Testis (tissue), 3 donors: ENCODE measurements around the gene MACROD1. TPM values are rescaled to one million over a fixed set of nuclear protein-coding genes. Genes with fewer than 3 reads are reported as not detected.

Source experiments
- DNase-seq: peaks from one replicate; pipeline ENCODE4 v3.0.0-alpha.2; 2019
- H3K27ac ChIP-seq, 2 donors: fragments of 200-600 bp; sonication (generic); one replicate each; pipeline ENCODE4 v1.5.1; 2019
- H3K27me3 ChIP-seq: fragments of 200-600 bp; sonication (generic); one replicate; pipeline ENCODE4 v1.5.1; 2019
- H3K36me3 ChIP-seq: fragments of 200-600 bp; sonication (generic); one replicate; pipeline ENCODE4 v1.5.1; 2017; ENCODE audit warnings: low read depth; ENCODE audit errors: missing control alignments
- H3K4me1 ChIP-seq: fragments of 200-600 bp; sonication (generic); one replicate; pipeline ENCODE4 v1.5.1; 2019
- H3K4me3 ChIP-seq, 2 donors: fragments of 200-600 bp; sonication (generic); one replicate each; pipeline ENCODE4 v1.5.1; 2017 to 2019
- H3K9me3 ChIP-seq: fragments of 200-600 bp; sonication (generic); one replicate; pipeline ENCODE4 v1.5.1; 2017
- POLR2A ChIP-seq: fragments of 450-650 bp; IDR thresholded peaks from one replicate; pipeline ENCODE4 v1.6.1; 2017; ENCODE audit warnings: antibody characterized with exemption, mild to moderate bottlenecking, moderate library complexity
- WGBS, 2 donors: methylation state at CpG; one replicate each; pipeline ENCODE4 v1.1.5; 2018; 5-methylcytosine and 5-hydroxymethylcytosine counted together
- intact Hi-C: fragments of 100-400 bp; cut with DNase I; formaldehyde crosslinking; loops from one replicate; pipeline ENCODE4 v1.15.1; 2023; ENCODE audit warnings: low total_unique reads
- polyA plus RNA-seq: library from polyadenylated mRNA; stranded (reverse); fragments of 350-450 nt; fragmentation: Illumina TruSeq; extraction: RNeasy Lipid Tissue Mini Kit (QIAGEN cat#74804); gene quantifications from one replicate; pipeline ENCODE4 v1.2.3, GENCODE V29; 2014; ENCODE audit warnings: low read depth, low replicate concordance; ENCODE audit not compliant: insufficient read depth
- total RNA-seq, 2 donors: library from RNA; depleted of rRNA; stranded (reverse); fragments of >200 nt; gene quantifications; one replicate each; pipeline ENCODE4 v1.2.3, GENCODE V29; 2016
- TF ChIP-seq, protein P1 (sequence below), 3 experiments: fragments of 450-650 bp in 2 of 3; fragments of 200-600 bp in 1 of 3; sonication (generic) in 1 of 3; IDR thresholded peaks; one replicate each; pipeline ENCODE4 v1.5.1; 2016 to 2019; ENCODE audit warnings: antibody characterized with exemption in 3 of 3, mild to moderate bottlenecking in 2 of 3, moderate library complexity in 1 of 3

MACROD1 gene
- total and polyA plus RNA-seq, 3 donors from 2014 or later, result 13.3 to 15.3 (median 14.1) TPM

DNA sequence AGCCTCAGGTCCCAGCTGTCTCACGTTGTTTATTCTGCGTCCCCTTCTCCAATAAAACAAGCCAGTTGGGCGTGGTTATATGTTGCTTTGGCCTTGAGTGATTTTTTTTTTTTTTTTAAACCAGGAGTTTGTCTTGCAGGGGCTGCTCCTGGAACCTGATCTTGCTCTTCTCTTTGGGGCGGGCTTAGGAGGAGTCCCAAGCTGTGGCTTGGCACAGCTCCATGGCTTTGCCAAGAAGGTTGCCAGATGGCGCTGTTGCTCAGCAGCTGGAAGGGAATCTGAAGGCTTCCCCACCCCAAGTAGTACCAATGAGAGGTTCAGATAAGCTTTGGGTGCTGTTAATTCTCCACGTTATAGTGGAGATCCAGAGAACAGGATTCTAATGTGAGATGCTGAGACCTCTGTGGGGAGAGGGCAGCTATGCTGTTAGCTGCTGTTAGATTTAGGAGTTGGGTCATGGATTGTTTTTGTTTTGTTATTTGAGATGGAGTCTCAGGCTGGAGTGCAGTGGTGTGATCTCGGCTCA, 38.6 kb upstream of the MACROD1 start:
- H3K27ac ChIP-seq, result peak overlapping the region in 1 of 2 donors; percentile 3
- intact Hi-C loops, result loop anchor here (10.0 kb wide), 1 partner anchor 90 kb away; the partner anchor contains the start of gene KCNK4
- no peak for TF ChIP-seq POLR2A
- TF ChIP-seq, protein P1, sequence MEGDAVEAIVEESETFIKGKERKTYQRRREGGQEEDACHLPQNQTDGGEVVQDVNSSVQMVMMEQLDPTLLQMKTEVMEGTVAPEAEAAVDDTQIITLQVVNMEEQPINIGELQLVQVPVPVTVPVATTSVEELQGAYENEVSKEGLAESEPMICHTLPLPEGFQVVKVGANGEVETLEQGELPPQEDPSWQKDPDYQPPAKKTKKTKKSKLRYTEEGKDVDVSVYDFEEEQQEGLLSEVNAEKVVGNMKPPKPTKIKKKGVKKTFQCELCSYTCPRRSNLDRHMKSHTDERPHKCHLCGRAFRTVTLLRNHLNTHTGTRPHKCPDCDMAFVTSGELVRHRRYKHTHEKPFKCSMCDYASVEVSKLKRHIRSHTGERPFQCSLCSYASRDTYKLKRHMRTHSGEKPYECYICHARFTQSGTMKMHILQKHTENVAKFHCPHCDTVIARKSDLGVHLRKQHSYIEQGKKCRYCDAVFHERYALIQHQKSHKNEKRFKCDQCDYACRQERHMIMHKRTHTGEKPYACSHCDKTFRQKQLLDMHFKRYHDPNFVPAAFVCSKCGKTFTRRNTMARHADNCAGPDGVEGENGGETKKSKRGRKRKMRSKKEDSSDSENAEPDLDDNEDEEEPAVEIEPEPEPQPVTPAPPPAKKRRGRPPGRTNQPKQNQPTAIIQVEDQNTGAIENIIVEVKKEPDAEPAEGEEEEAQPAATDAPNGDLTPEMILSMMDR (IDR thresholded peaks at IDR 0.05), result peak; percentile 47 to 64 (median 61)

DNA sequence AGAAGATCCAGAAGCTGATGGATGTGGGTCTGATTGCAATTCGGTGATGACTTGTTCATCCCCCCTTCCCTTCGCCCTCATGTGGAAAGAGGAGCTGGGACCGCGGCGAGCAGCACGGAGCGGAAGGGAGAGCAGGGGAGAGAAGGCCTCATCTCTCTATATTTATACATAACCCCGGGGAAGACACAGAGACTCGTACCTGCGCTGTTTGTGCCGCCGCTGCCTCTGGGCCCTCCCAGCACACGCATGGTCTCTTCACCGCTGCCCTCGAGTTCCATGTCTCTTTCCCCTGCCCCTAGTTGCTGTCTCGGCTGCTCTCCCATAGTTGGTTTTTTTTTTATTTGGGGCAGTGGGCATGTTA, 38.1 kb upstream of the MACROD1 start:
- Histone ChIP-seq H3K9me3 (no peaks in the 10 kb centered on the region), H3K27ac (peak overlapping the region in 1 of 2 donors; percentile 3), H3K4me3 (no peak overlapping the region), H3K4me1 (peaks cover 9% of the 10 kb centered on the region), H3K36me3 (no peaks in the 10 kb centered on the region), H3K27me3 (no peaks in the 10 kb centered on the region)
- TF ChIP-seq, protein P1 (IDR thresholded peaks at IDR 0.05), result no peak
- no peak for TF ChIP-seq POLR2A
- 66 to 74% methylated on average over 16 of the region's 16 CpGs for WGBS, 2 donors
- intact Hi-C loops, result loop anchor here (10.0 kb wide), 1 partner anchor 91 kb away; the partner anchor contains the start of gene KCNK4
- no peak for DNase-seq

More for the DNA sequence above, 38.6 kb upstream of the MACROD1 start:
- Histone ChIP-seq H3K27me3 (no peaks in the 10 kb centered on the region), H3K4me1 (peaks cover 9% of the 10 kb centered on the region), H3K9me3 (no peaks in the 10 kb centered on the region), H3K36me3 (no peaks in the 10 kb centered on the region), H3K4me3 (no peak overlapping the region)
- peak; percentile 94 for DNase-seq
- 33 to 39% methylated on average over 6 to 7 of the region's 7 CpGs for WGBS, 2 donors

DNA sequence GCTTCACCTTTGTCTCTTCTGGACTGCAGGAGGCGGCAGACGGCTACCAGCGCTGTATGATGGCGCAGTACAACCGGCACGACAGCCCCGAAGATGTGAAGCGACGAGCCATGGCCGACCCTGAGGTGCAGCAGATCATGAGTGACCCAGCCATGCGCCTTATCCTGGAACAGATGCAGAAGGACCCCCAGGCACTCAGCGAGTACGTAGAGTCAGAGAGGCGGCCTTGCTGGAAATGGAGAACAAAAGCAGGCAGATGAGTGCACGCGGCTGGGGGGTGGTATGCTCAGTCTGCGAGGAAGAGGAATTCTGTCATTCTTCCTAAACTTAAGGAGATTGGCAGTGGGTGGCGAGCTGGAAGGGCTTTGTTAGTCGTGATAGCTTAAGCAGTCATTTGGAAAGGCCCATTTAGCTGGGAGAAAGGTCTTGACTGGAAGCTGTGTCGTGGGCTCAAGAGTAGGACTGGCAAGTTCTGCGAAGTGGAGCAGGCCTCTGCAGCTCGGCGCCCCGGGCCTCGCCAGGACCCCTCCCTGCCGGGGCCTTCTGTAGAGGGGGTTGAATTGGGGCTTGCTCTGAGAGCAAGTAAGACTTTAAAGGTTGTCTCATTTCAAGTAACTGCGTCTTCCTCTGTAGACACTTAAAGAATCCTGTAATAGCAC, 37.6 kb upstream of the MACROD1 start:
- TF ChIP-seq, protein P1 (IDR thresholded peaks at IDR 0.05), result no peak
- TF ChIP-seq POLR2A, result no peak
- 88% methylated on average over 27 of the region's 27 CpGs for WGBS, 2 donors
- no peak for DNase-seq
- Histone ChIP-seq H3K9me3 (no peaks in the 10 kb centered on the region), H3K4me3 (no peak overlapping the region), H3K27ac (no peak overlapping the region), H3K4me1 (peaks cover 9% of the 10 kb centered on the region), H3K36me3 (no peaks in the 10 kb centered on the region), H3K27me3 (no peaks in the 10 kb centered on the region)
- intact Hi-C loops, result loop anchor here (10.0 kb wide), 1 partner anchor 91 kb away; the partner anchor contains the start of gene KCNK4

DNA sequence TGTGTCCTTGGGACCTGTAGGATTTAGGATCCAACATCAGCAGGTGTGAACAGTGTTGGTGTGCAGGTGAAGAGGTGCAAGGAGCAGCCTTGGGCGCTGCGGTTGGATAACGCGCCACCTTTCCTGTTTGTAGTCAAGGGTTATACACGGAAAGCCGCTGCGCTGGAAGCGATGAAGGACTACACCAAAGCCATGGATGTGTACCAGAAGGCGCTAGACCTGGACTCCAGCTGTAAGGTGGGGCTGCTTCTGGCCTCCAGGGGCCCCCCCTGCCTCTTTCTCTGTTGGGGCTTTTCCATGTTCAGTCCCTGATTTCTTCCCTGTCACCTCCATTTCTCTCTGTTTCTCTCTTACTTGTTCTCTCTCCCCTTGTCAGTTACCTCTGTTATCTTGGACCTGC, 37.1 kb upstream of the MACROD1 start:
- H3K27ac ChIP-seq, result no peak overlapping the region
- 93% methylated on average over 9 of the region's 9 CpGs for WGBS, 2 donors
- no peak for DNase-seq
- no peak for TF ChIP-seq POLR2A
- TF ChIP-seq, protein P1 (IDR thresholded peaks at IDR 0.05), result no peak
- intact Hi-C loops, result loop anchor here (10.0 kb wide), 1 partner anchor 92 kb away; the partner anchor contains the start of gene KCNK4
- no peaks in the 10 kb centered on the region for H3K27me3 ChIP-seq
- no peak overlapping the region for H3K4me3 ChIP-seq
- no peaks in the 10 kb centered on the region for H3K36me3 ChIP-seq
- peaks cover 4% of the 10 kb centered on the region for H3K4me1 ChIP-seq
- no peaks in the 10 kb centered on the region for H3K9me3 ChIP-seq
